ENCODE results near the gene DPYD.
A peak's percentile ranks its signal among the peaks of the same experiment; 100 is the strongest.

The DPYD gene

DNA sequence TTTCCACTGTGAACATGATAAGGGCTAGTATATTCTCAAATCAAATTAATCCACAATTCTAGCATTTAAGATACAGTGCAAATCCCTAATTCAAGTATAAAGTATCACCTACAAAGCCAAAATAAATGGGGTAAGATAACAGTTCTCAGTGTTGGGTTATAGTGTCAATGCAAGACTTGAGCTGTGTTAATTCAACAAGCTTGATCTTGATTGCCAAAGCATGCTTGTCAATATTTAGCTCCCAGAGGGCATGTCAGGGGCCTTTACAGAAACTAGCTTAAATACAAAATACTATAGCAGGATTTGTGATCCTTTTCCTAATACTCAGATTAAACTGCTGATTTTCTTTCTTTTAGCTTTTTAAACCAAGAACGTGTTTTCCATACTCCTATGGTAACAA is 658.0 kb downstream of the DPYD start:
- H3K4me3 ChIP-seq (ENCODE audit: control insufficient read depth, low read depth, low read length), result no peak overlapping the region

GRCh38 chr1:97258597-97258996 is 662.2 kb downstream of the DPYD start:
- TF ChIP-seq, protein P1, sequence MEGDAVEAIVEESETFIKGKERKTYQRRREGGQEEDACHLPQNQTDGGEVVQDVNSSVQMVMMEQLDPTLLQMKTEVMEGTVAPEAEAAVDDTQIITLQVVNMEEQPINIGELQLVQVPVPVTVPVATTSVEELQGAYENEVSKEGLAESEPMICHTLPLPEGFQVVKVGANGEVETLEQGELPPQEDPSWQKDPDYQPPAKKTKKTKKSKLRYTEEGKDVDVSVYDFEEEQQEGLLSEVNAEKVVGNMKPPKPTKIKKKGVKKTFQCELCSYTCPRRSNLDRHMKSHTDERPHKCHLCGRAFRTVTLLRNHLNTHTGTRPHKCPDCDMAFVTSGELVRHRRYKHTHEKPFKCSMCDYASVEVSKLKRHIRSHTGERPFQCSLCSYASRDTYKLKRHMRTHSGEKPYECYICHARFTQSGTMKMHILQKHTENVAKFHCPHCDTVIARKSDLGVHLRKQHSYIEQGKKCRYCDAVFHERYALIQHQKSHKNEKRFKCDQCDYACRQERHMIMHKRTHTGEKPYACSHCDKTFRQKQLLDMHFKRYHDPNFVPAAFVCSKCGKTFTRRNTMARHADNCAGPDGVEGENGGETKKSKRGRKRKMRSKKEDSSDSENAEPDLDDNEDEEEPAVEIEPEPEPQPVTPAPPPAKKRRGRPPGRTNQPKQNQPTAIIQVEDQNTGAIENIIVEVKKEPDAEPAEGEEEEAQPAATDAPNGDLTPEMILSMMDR (conservative IDR thresholded peaks at IDR 0.05; ENCODE audit: control insufficient read depth, insufficient read depth, low read depth, low read length), result no peak
- no peak for DNase-seq (ENCODE audit: low read depth)
- no peak overlapping the region for H3K4me3 ChIP-seq (ENCODE audit: control insufficient read depth, low read depth, low read length)

More for the DNA sequence above, 658.0 kb downstream of the DPYD start:
- TF ChIP-seq, protein P1 (conservative IDR thresholded peaks at IDR 0.05; ENCODE audit: control insufficient read depth, insufficient read depth, low read depth, low read length), result no peak
- no peak for DNase-seq (ENCODE audit: low read depth)

DNA sequence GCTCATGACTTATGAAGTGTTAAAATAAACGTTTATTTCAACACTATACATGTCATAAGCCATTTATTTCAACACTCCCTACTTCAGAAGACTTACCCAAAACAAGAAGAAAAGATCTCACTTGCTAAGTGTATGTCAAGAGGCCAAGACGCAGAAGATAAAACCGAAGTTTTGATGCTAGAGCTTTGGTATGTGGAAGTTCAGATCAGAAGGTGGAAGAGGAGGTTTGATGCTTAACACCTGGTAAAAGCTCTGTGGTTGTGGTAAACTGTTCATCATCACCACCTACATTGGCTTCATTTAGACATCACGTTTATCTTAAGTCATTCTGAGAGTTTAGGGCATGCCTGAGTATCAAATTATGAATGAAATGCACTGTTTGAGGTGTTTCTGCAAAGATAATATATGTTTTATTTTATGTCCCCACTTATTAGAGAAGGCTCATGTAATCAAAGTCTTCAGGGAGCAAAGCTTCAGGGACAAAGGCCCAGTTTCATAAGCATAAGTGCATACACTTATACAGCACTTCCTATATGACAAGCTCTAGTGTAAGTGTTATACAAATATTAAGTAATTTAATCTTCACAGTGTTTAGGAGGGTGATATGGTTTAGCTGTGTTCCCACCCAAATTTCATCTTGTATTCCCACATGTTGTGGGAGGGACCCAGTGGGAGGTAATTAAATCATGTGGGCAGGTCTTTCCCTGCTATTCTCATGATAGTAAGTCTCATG is 665.9 kb downstream of the DPYD start:
- H3K4me3 ChIP-seq (ENCODE audit: control insufficient read depth, low read depth, low read length), result no peak overlapping the region
- no peak for DNase-seq (ENCODE audit: low read depth)
- TF ChIP-seq, protein P1 (conservative IDR thresholded peaks at IDR 0.05; ENCODE audit: control insufficient read depth, insufficient read depth, low read depth, low read length), result no peak

- no peak overlapping the region for H3K4me3 ChIP-seq (ENCODE audit: control insufficient read depth, low read depth, low read length)
- TF ChIP-seq, protein P1 (conservative IDR thresholded peaks at IDR 0.05; ENCODE audit: control insufficient read depth, insufficient read depth, low read depth, low read length), result no peak
- DNase-seq (ENCODE audit: low read depth), result no peak
These were observed 667.9 kb downstream of the DPYD start for GRCh38 chr1:97252925-97253324.

DNA sequence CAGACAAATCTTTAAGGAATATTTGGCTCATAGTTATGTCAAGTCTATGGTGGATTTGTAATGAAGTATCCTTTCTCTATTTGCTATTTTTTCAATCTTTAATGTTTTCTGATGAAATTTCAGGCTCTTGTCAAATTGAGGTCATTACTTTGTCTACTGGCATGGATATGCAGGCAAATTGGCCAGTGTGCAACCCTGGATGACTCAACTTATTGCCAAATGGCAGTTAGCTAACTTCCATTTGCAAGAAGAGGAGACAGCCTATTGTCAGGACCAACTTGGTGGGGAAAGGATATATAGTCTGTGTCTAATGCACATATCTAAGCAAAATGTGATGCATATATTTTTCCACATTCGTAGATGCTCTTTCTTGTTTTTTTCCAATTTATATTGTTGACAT is 668.8 kb downstream of the DPYD start:
- DNase-seq (ENCODE audit: low read depth), result peak; percentile 93
- no peak overlapping the region for H3K4me3 ChIP-seq (ENCODE audit: control insufficient read depth, low read depth, low read length)
- TF ChIP-seq, protein P1 (conservative IDR thresholded peaks at IDR 0.05; ENCODE audit: control insufficient read depth, insufficient read depth, low read depth, low read length), result no peak

- TF ChIP-seq, protein P1 (conservative IDR thresholded peaks at IDR 0.05; ENCODE audit: control insufficient read depth, insufficient read depth, low read depth, low read length), result no peak
- H3K4me3 ChIP-seq (ENCODE audit: control insufficient read depth, low read depth, low read length), result no peak overlapping the region
- peak; percentile 58 for DNase-seq (ENCODE audit: low read depth)
These were observed 673.6 kb downstream of the DPYD start for GRCh38 chr1:97247196-97247595.

All from fibroblast of mammary gland (primary cell).